ENCODE results near the gene ZNF615. TPM values are rescaled to one million over a fixed set of nuclear protein-coding genes. Genes with fewer than 3 reads are reported as not detected.
"Not testable (repeated sequence)": the region's sequence is repeated elsewhere in the genome, so short reads cannot be mapped to it uniquely, and the experiment has no call there.

ZNF615 gene
- polyA plus RNA-seq, 1 donor from 2014 or later: 8.4 TPM

DNA sequence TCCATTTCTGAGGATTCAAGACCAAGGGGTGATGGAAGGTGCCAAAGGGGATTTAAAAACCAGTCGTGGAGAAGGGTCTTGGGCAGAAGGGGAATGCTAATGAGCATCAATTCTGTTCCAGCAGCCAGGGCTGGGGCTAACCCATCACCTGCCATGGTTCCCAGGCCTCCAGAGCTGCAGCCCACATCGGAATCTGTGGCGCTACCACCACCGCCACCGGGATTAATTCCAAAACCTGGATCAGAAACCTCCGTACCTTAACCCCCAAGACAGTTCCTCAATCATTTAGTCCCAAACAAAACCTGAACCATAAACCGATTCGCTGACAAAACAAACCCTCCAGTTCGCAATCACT, 583 bp downstream of the ZNF615 start:
- peaks cover 9 to 13% (median 12%) of the 10 kb centered on the region in 3 donors for H3K4me1 Mint-ChIP-seq
- peaks cover 6 to 23% (median 18%) of the 10 kb centered on the region in 3 donors for H3K9me3 Mint-ChIP-seq
- no peaks in the 10 kb centered on the region for H3K27me3 Mint-ChIP-seq
- H3K27ac Mint-ChIP-seq: peak overlapping the region; percentile 63 to 97 (median 95)
- H3K4me3 Mint-ChIP-seq: peak overlapping the region; percentile 92 to 100 (median 98)
- peaks cover 15% of the 10 kb centered on the region for H3K36me3 Mint-ChIP-seq

DNA sequence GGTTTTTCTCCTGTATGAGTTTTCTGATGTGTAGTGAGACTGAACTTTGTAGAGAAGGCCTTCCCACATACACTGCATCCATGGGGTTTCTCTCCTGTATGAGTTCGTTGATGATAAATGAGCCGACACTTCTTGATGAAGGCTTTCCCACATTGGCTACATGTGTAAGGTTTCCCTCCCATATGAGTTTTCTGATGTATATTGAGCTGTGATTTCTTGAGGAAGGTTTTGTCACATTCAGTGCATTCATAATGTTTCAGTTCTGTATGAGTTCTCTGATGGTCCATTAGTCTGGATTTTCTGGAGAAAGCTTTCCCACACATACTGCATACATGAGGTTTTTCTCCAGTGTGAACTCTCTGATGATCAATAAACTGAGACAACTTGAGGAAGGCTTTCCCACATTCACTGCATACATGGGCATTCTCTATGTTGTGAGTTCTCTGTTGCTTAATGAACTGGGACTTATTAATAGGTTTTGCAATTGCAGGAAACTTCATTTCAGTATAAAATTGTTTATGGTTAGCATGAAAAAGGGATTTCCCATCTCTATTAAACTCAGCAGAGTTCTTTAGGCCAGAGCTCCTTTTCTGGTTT, 13.9 kb downstream of the ZNF615 start:
- Mint-ChIP-seq H3K27me3 (no peaks in the 10 kb centered on the region), H3K27ac (no peak overlapping the region), H3K36me3 (peaks cover 29% of the 10 kb centered on the region), H3K4me3 (no peak overlapping the region), H3K4me1 (peaks cover 0 to 2% (median 0%) of the 10 kb centered on the region in 3 donors), H3K9me3 (peaks cover 20 to 47% (median 45%) of the 10 kb centered on the region in 3 donors)

DNA sequence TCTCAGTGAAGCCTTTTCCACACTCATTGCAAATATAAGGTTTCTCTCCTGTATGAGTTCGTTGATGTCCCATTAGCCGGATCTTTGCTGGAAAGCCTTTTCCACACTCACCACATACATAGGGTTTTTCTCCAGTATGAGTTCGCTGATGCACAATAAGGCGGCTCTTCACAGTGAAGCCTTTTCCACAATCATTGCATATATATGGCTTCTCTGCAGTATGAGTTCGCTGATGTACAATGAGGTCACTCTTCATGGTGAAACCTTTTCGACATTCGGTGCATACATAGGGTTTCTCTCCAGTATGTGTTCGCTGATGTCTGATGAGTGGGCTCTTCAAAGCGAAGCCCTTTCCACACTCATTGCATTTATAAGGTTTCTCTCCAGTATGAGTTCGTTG, 14.6 kb downstream of the ZNF615 start:
- H3K36me3 Mint-ChIP-seq: peaks cover 26% of the 10 kb centered on the region

DNA sequence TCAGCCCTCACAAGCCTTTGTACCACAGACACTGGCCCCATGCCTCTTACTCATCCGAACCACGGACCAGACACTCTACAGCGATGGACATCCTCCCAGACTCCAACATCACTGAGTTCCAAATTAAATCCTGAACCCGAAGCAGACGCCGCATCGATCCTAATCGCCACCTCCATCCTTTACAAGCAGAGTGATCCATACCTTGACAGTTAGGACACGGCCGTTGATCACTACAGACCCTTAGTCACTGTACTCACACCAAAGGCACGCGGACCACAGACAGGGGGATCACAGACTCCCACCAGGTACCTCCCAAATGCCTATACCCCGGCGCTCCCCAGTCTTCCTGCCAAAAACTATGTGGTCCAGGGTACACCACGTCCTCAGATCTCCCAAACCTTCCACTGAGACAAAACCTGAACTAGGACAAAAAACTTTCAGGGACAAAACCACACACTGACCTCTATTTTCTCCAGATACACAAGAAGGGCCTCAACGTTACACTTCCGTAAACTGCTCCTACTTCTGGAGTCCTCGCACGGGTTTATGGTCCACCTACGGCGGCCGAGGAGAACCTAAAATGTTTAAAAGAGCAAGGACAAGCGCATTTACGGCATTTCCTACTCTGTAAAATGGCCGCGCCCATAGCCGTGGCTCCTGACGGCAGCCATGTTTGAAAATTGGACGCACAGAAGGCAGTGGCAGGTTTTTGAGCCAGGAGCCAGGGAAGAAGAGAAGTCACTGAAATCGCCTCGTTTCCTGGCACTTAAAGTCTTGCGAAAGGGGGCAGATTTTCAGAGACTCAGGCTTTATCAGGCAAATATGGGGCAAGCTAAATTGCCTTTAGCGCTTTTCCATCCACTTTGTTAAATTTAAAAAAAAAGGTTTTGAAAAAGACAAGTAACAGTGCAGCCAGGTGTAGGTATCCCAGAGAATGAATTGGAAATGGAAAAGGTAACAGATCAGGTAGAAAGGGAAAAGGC, 21.4 kb downstream of the ZNF615 start, which contains the start of gene ZNF350:
TSS of gene ZNF350 (minus strand) at position 532 of the 983 bp plus-strand sequence. CDS start 12,480 bp downstream, outside the sequence.
- peak within 1 kb of the TSS; percentile 93 to 100 (median 98) for H3K4me3 Mint-ChIP-seq
- peaks cover 4 to 40% (median 35%) of the 10 kb centered on the region in 3 donors for H3K9me3 Mint-ChIP-seq
- peaks cover 6 to 12% (median 12%) of the 10 kb centered on the region in 3 donors for H3K4me1 Mint-ChIP-seq
- H3K36me3 Mint-ChIP-seq: peaks cover 18% of the 10 kb centered on the region
- H3K27me3 Mint-ChIP-seq: no peaks in the 10 kb centered on the region
- peak within 1 kb of the TSS; percentile 72 to 98 (median 97) for H3K27ac Mint-ChIP-seq

More for the DNA sequence above, 14.6 kb downstream of the ZNF615 start:
- H3K27ac Mint-ChIP-seq: no peak overlapping the region
- peaks cover 0 to 2% (median 0%) of the 10 kb centered on the region in 3 donors for H3K4me1 Mint-ChIP-seq
- peaks cover 21 to 50% (median 46%) of the 10 kb centered on the region in 3 donors for H3K9me3 Mint-ChIP-seq
- H3K4me3 Mint-ChIP-seq: no peak overlapping the region
- H3K27me3 Mint-ChIP-seq: no peaks in the 10 kb centered on the region

DNA sequence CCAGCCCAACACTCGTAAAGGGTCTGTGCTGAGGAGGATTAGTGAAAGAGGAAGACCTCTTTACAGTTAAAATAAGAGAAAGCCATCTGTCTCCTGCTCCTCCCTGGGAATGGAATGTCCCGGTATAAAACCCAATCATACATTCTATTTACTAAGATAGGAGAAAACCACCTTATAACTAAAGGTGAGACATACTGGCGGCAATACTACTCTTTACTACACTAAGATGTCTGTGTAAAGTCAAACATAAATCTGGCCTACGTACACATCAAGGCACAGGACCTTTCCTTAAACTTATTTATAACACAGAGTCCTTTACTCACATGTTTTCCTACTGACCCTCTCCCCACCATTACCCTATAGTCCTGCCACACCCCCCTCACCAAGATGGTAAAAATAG, 24.6 kb downstream of the ZNF615 start:
- Mint-ChIP-seq H3K4me1 (peaks cover 6 to 16% (median 12%) of the 10 kb centered on the region in 3 donors), H3K36me3 (peaks cover 38% of the 10 kb centered on the region), H3K9me3 (peaks cover 7 to 47% (median 37%) of the 10 kb centered on the region in 3 donors), H3K27me3 (no peaks in the 10 kb centered on the region), H3K27ac (no peak overlapping the region), H3K4me3 (peak overlapping the region in 1 of 4 donors; percentile 33)

DNA sequence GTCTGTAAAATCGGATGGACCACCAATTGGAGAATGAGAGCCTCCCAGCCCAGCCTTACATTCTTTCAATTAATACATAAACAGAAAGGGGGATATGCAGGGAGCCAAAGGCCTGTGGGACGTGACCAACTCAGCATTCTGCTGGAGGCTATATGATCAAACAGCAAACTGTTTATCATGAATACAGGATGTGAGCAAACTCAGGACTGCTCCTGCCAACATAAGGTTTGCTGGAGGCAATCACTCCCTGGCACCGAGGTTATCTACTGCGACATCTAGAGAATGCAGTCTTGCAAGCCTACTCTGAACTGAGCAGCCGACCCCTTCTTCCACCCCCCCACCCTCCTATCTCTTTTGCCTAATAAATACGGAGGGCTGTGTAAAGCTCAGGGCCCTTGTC, 27.1 kb downstream of the ZNF615 start:
- H3K4me3 Mint-ChIP-seq, H3K4me1 Mint-ChIP-seq, H3K27me3 Mint-ChIP-seq: not testable (repeated sequence)
- H3K36me3 Mint-ChIP-seq: peaks cover 39% of the 10 kb centered on the region
- H3K9me3 Mint-ChIP-seq: peaks cover 7 to 58% (median 31%) of the 10 kb centered on the region in 3 donors
- peak overlapping the region in 1 of 3 donors; percentile 39 for H3K27ac Mint-ChIP-seq

DNA sequence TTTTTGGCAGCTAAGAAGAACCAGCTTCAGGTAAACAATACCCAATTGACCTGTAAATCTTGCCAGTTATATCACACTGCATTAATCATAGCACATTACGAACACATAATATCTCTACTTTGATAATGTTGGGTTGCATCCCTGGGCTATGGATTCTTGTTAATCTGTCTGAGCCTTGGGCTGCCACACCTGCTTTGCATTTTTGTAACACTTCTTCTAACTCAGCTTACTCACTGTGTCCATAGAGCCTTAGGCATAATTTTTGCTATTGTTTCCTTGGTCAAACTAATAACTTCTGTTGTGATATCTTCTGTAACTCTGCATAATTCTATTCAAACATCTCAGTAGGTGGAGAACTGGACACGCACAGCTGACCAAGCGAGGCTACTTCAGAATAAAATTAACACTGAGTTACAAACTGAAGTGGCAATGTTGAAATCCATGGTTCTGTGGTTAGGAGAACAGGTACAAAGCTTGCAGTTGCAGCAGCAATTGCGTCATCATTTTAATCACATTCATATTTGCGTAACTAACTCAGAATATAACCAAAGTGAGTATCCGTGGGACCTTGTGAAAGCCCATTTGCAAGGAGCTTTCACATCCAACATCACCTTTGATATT, 27.8 kb downstream of the ZNF615 start:
- Mint-ChIP-seq H3K27me3 (no peaks in the 10 kb centered on the region), H3K4me3 (no peak overlapping the region), H3K27ac (peak overlapping the region in 1 of 3 donors; percentile 39), H3K9me3 (peaks cover 7 to 58% (median 31%) of the 10 kb centered on the region in 3 donors), H3K36me3 (peaks cover 39% of the 10 kb centered on the region), H3K4me1 (peaks cover 0 to 6% (median 2%) of the 10 kb centered on the region in 3 donors)

DNA sequence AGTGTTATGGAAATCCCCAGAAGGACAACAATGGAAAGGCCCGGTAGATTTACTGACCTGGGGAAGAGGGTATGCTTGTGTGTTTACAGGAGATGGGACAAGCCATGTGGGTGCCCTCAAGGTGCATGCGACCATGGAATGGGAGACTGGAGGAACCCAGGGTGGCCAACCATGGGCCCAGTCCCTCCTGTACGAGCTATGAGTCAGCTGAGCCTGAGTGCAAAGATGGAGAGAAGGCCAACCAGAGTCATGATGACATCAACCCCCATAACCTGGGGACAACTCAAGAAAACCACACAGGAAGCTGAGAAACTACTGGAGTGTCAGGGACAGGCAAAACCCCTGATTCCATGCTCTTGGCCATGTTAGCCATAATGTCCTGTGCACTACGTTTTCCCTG, 29.1 kb downstream of the ZNF615 start:
- H3K27ac Mint-ChIP-seq: peak overlapping the region in 1 of 3 donors; percentile 16
- H3K36me3 Mint-ChIP-seq: peaks cover 46% of the 10 kb centered on the region
- H3K4me1 Mint-ChIP-seq: peaks cover 0 to 6% (median 0%) of the 10 kb centered on the region in 3 donors
- H3K9me3 Mint-ChIP-seq: peaks cover 9 to 66% (median 36%) of the 10 kb centered on the region in 3 donors
- peak overlapping the region in 2 of 4 donors; percentile 20 to 72 for H3K4me3 Mint-ChIP-seq
- no peaks in the 10 kb centered on the region for H3K27me3 Mint-ChIP-seq

DNA sequence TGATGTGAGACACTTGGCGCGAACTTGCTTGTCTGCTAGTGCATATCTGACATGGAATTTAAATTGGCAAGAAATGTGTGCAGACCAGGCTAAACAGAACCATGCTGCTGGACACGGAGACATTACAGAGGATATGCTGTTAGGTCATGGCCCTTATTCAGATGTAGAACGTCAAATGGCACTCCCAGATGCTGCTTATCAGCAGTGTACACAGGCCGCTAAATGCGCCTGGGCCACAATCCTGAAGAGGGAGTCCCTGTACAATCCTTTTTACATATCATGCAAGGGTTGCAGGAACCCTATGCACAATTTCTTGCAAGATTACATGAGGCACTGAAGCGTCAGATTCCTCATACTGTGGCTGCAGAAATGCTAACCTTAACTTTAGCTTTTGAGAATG, 30.7 kb downstream of the ZNF615 start:
- Mint-ChIP-seq H3K27ac (no peak overlapping the region), H3K4me3 (no peak overlapping the region), H3K9me3 (peaks cover 9 to 54% (median 37%) of the 10 kb centered on the region in 3 donors), H3K4me1 (peaks cover 0 to 3% (median 0%) of the 10 kb centered on the region in 3 donors), H3K36me3 (peaks cover 46% of the 10 kb centered on the region), H3K27me3 (no peaks in the 10 kb centered on the region)

DNA sequence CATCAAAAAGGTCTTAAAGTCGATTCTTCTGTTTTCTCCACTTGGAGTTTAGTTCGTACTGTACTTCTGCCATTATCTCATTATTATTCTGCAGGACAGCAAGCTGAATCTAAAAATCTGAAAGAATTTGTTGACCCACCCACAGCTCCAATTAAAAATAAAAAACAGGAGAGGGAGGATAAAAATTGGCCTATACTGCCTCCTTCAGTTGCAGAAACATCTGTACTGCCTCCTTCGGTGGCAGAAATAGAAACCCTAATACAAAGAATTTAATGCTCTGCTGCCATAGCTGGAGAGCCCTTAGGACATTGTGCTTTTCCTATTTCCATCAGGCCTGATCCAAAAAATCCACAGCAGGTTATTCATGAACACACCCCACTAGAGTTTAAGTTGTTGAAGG, 31.2 kb downstream of the ZNF615 start:
- Mint-ChIP-seq H3K4me1 (peaks cover 0 to 3% (median 0%) of the 10 kb centered on the region in 3 donors), H3K27ac (no peak overlapping the region), H3K27me3 (no peaks in the 10 kb centered on the region), H3K4me3 (no peak overlapping the region), H3K9me3 (peaks cover 10 to 53% (median 41%) of the 10 kb centered on the region in 3 donors), H3K36me3 (peaks cover 50% of the 10 kb centered on the region)

DNA sequence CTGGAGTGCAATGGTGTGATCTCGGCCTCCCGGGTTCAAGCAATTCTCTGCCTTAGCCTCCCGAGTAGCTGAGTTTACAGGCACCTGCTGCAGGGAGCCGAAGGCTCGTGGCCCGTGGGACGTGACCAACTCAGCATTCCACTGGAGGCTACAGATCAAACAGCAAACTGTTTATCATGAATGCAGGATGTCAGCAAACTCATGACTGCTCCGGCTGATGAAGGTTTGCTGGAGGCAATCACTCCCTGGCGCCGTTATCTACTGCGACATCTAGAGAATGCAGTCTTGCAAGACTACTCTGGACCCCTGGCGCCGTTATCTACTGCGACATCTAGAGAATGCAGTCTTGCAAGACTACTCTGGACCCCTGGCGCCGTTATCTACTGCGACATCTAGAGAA, 32.2 kb downstream of the ZNF615 start:
- Mint-ChIP-seq H3K9me3 (peaks cover 11 to 54% (median 46%) of the 10 kb centered on the region in 3 donors), H3K36me3 (peaks cover 51% of the 10 kb centered on the region)
- H3K4me3 Mint-ChIP-seq, H3K27me3 Mint-ChIP-seq, H3K27ac Mint-ChIP-seq, H3K4me1 Mint-ChIP-seq: not testable (repeated sequence)

DNA sequence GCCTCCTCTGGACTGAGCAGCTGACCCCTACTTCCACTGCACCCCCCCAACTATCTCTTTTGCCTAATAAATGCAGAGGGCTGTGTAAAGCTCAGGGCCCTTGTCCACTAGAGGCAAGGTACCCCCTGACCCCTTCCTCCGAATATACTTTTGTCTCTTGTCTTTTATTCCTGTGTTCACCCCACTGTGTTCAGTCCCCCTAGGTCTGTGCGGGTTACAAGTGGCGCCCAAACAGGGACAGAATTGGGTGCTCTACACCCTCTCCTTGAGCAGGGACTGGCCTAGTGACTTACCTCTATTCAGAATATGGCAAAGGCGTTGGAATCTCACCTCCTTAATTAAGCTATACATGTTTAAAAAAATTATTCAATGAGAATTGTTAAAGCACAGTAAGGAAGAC, 36.4 kb downstream of the ZNF615 start:
- Mint-ChIP-seq H3K4me1 (no peaks in the 10 kb centered on the region), H3K9me3 (peaks cover 15 to 56% (median 37%) of the 10 kb centered on the region in 3 donors)

DNA sequence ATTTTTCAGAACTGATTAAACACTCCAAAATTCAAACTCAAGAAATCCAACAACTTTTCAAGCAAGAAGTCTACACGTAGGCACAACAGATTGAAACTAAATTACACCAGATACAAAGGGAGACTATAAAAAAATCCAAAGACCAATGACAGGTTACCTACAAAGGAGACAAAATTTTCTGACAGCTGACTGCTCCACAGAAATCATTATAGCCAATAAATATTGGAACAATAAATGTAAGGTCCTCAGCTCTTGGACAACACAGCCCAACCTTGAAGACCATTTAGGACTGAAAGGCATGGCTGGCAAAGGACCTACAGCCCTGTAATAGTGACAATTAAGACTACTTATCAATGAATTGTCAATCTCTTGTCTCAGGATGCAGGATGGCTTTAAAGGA, 37.3 kb downstream of the ZNF615 start:
- Mint-ChIP-seq H3K4me1 (no peaks in the 10 kb centered on the region), H3K9me3 (peaks cover 15 to 55% (median 35%) of the 10 kb centered on the region in 3 donors), H3K36me3 (peaks cover 57% of the 10 kb centered on the region), H3K27ac (no peak overlapping the region), H3K27me3 (no peaks in the 10 kb centered on the region), H3K4me3 (no peak overlapping the region)

More for the DNA sequence above, 36.4 kb downstream of the ZNF615 start:
- Mint-ChIP-seq H3K4me3 (peak overlapping the region in 1 of 4 donors; percentile 54), H3K36me3 (peaks cover 58% of the 10 kb centered on the region), H3K27me3 (no peaks in the 10 kb centered on the region), H3K27ac (peak overlapping the region in 1 of 3 donors; percentile 47)

DNA sequence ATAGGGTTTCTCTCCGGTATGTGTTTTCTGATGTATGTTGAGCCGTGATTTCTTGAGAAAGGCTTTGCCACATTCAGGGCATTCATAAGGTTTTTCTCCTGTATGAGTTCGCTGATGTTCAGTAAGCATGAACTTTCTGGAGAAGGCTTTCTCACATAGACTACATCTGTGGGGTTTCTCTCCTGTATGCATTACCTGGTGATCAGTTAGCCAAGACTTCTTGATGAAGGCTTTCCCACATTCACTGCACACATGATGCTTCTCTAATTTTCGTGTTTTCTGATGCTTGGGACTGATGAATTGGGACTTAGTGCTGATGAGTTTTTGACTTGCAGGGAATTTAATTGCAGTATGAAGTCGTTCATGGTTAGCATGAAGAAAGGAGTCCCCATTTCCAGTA, 42.4 kb downstream of the ZNF615 start:
- peaks cover 0 to 2% (median 0%) of the 10 kb centered on the region in 3 donors for H3K4me1 Mint-ChIP-seq
- peaks cover 23 to 59% (median 58%) of the 10 kb centered on the region in 3 donors for H3K9me3 Mint-ChIP-seq
- H3K27ac Mint-ChIP-seq: no peak overlapping the region
- peak overlapping the region in 1 of 4 donors; percentile 22 for H3K4me3 Mint-ChIP-seq
- H3K36me3 Mint-ChIP-seq: peaks cover 37% of the 10 kb centered on the region
- no peaks in the 10 kb centered on the region for H3K27me3 Mint-ChIP-seq

Measured in IgD-negative memory B cell (primary cell).